Left lung (tissue), 10 donors: ENCODE data around the gene FCRL4. TPM values are rescaled to one million over a fixed set of nuclear protein-coding genes. Genes with fewer than 3 reads are reported as not detected.
A peak's percentile ranks its signal among the peaks of the same experiment; 100 is the strongest.

Experiments used
- ATAC-seq: fragments of 200-7000 bp; cut with Tn5 transposase; one replicate; pipeline ENCODE4 v1.9.1; 2020; ENCODE audit warnings: moderate library complexity
- DNase-seq, 4 donors: peaks; one replicate each; pipeline ENCODE4 v3.0.0-alpha.2; 2013 to 2020
- H3K27ac ChIP-seq, 2 donors: fragments of 200-600 bp; sonication (generic) in 1 of 2; one replicate each; pipeline versions ENCODE4 v1.5.0 to v1.8.0; 2020 to 2021
- H3K27me3 ChIP-seq, 2 donors: fragments of 200-600 bp; sonication (generic) in 1 of 2; one replicate each; pipeline versions ENCODE4 v1.5.0 to v1.8.0; 2020 to 2021
- H3K36me3 ChIP-seq, 2 donors: fragments of 200-600 bp; sonication (generic) in 1 of 2; one replicate each; pipeline versions ENCODE4 v1.5.0 to v1.8.0; 2020 to 2021
- H3K4me1 ChIP-seq, 2 donors: fragments of 200-600 bp; one replicate each; pipeline ENCODE4 v1.8.0; 2021
- H3K4me3 ChIP-seq, 2 donors: fragments of 200-600 bp; sonication (generic) in 1 of 2; one replicate each; pipeline versions ENCODE4 v1.5.0 to v1.8.0; 2020 to 2021; ENCODE audit warnings: mild to moderate bottlenecking in 1 of 2
- H3K9me3 ChIP-seq, 2 donors: fragments of 200-600 bp; sonication (generic) in 1 of 2; one replicate each; pipeline versions ENCODE4 v1.5.0 to v1.8.0; 2020 to 2021
- intact Hi-C, 2 donors: fragments of 100-400 bp; cut with DNase I; formaldehyde crosslinking; loops; one replicate each; pipeline versions ENCODE4 v1.11.2 to v1.14.2; 2022
- polyA plus RNA-seq, 6 donors: library from polyadenylated mRNA; unstranded; fragments of 120-200 nt; gene quantifications; one replicate each; pipeline ENCODE4 v1.2.1, GENCODE V29; 2013; ENCODE audit not compliant: insufficient read length in 6 of 6
- total RNA-seq, 2 donors: library from RNA; stranded (reverse); fragmentation: NEBNext Ultra II Directional; extraction: Animal tissue kit (Norgen Biotek cat#: 25700); gene quantifications; one replicate each; pipeline ENCODE4 v1.2.1, GENCODE V29; 2021
- TF ChIP-seq, protein P1 (sequence below), 2 donors: fragments of 200-600 bp; sonication (generic) in 1 of 2; IDR thresholded peaks; one replicate each; pipeline versions ENCODE4 v1.5.0 to v1.8.0; 2021; ENCODE audit warnings: antibody characterized with exemption in 2 of 2
- donor health status: DM: no; HTN: yes; CAD: no.
- donor health status: DM: no; HTN: no; CAD: no.

The FCRL4 gene
- total and polyA plus RNA-seq, 8 donors, result not detected

DNA sequence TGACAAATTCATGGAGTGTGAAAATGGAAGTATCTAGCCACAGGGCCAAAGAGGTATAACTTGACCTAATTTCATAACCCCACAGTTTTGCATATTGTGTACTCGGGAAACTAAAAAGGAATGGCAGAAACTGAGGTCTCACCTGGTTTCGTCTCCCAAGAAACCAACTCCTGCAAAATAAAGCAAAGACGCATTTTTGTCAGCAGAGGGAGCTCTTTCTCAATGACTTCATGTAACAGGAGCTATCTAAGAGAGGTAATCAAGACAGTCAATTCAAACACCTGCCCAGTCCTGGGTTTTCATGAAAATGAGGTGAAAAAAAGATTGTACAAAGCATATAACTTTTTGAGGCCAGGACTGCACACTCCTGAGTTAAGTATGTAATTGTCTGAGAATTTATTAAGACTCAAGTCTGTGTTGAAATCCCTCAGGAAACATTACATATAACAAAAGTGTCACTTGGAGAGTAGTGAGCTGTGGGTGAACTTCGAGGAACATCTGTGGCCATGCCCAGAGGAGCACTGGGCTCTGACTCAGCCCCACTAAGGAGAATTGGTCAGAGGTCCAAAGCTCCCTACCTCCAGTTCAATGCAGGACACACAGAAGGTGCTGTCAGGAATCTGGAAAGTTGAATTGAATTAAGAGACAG, 17.6 kb downstream of the FCRL4 start:
- H3K27ac ChIP-seq, result no peak overlapping the region
- peaks cover 0 to 20% of the 10 kb centered on the region in 2 donors for H3K27me3 ChIP-seq
- no peaks in the 10 kb centered on the region for H3K4me1 ChIP-seq
- intact Hi-C loops, result no loop called here
- peaks cover 0 to 5% of the 10 kb centered on the region in 2 donors for H3K9me3 ChIP-seq
- ATAC-seq (peak; percentile 84), DNase-seq (peak in 2 of 4 donors; percentile 28 to 57)
- H3K36me3 ChIP-seq, result no peaks in the 10 kb centered on the region
- TF ChIP-seq, protein P1, sequence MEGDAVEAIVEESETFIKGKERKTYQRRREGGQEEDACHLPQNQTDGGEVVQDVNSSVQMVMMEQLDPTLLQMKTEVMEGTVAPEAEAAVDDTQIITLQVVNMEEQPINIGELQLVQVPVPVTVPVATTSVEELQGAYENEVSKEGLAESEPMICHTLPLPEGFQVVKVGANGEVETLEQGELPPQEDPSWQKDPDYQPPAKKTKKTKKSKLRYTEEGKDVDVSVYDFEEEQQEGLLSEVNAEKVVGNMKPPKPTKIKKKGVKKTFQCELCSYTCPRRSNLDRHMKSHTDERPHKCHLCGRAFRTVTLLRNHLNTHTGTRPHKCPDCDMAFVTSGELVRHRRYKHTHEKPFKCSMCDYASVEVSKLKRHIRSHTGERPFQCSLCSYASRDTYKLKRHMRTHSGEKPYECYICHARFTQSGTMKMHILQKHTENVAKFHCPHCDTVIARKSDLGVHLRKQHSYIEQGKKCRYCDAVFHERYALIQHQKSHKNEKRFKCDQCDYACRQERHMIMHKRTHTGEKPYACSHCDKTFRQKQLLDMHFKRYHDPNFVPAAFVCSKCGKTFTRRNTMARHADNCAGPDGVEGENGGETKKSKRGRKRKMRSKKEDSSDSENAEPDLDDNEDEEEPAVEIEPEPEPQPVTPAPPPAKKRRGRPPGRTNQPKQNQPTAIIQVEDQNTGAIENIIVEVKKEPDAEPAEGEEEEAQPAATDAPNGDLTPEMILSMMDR (IDR thresholded peaks at IDR 0.05), result peak; percentile 65 to 76
- H3K4me3 ChIP-seq, result no peak overlapping the region

DNA sequence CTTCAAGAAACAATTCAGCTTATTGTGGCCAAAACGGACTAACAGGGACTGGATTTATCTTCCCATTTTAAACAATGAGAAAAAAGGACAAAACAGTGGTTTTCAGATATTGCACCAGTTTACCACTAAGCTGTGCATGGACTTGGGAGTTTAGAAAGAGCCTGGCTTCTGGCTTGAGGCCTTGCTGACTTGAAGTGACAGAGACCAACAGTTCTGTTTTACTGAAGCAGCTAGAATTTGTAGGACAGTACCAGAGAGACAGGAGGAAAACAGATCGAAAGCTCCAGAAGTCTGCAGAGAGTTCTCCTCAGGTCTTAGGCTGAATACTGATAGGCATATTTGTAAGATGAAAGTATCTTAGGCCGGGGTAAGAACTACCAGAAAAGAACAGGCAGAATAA, 20.5 kb downstream of the FCRL4 start:
- peaks cover 0 to 6% of the 10 kb centered on the region in 2 donors for H3K27me3 ChIP-seq
- H3K36me3 ChIP-seq, result no peaks in the 10 kb centered on the region
- H3K9me3 ChIP-seq, result no peaks in the 10 kb centered on the region
- no peak overlapping the region for H3K27ac ChIP-seq
- no peak overlapping the region for H3K4me3 ChIP-seq
- ATAC-seq (no peak), DNase-seq (no peak)
- TF ChIP-seq, protein P1 (IDR thresholded peaks at IDR 0.05), result no peak
- no peaks in the 10 kb centered on the region for H3K4me1 ChIP-seq
- intact Hi-C loops, result no loop called here

DNA sequence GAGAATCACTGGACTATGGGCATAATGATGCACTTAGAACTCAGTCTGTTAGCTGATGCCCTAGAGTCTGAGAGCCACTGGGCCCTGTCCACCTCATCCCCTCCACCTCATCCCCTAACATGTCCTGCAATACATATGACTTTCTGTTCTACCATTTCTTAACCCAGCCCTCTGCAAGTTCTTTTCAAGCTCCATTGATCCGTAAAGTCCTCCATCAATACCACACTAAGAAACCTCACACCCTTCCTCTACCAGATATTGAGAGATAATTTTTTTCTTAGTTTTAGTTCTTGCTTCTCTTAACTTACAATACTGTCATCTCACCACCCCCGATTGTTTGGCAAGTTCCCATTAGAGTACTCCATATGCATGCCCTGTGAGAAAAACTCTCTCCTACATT, 22.1 kb downstream of the FCRL4 start:
- DNase-seq, result no peak
- Histone ChIP-seq H3K9me3 (no peaks in the 10 kb centered on the region), H3K36me3 (no peaks in the 10 kb centered on the region), H3K4me1 (no peaks in the 10 kb centered on the region), H3K27me3 (peaks cover 0 to 6% of the 10 kb centered on the region in 2 donors), H3K27ac (no peak overlapping the region), H3K4me3 (no peak overlapping the region)
- intact Hi-C loops, result no loop called here
- TF ChIP-seq, protein P1 (IDR thresholded peaks at IDR 0.05), result no peak
- no peak for ATAC-seq

DNA sequence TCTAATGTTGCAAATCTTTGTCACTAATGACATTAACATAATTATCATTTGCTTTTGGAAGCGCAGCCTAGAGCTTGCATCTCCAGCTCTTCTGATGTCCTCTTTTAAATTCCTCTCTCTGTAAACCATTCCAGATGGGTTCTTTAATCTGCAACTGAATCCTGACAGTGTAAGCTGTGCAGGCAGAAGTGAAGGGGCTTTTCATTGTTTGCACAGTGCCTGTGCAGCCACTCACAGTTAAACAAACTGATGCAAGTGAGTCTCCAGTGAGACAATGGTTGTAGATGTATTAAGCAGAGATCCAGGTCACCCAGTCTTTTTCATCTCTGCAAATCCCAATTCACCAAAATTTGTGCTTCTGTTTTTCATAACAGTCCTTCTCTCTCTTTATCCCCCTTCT, 23.0 kb downstream of the FCRL4 start:
- no peaks in the 10 kb centered on the region for H3K9me3 ChIP-seq
- no peaks in the 10 kb centered on the region for H3K36me3 ChIP-seq
- H3K27me3 ChIP-seq, result peaks cover 0 to 6% of the 10 kb centered on the region in 2 donors
- no peak for ATAC-seq
- intact Hi-C loops, result no loop called here
- no peak for DNase-seq
- no peaks in the 10 kb centered on the region for H3K4me1 ChIP-seq
- TF ChIP-seq, protein P1 (IDR thresholded peaks at IDR 0.05), result no peak
- no peak overlapping the region for H3K4me3 ChIP-seq
- no peak overlapping the region for H3K27ac ChIP-seq

DNA sequence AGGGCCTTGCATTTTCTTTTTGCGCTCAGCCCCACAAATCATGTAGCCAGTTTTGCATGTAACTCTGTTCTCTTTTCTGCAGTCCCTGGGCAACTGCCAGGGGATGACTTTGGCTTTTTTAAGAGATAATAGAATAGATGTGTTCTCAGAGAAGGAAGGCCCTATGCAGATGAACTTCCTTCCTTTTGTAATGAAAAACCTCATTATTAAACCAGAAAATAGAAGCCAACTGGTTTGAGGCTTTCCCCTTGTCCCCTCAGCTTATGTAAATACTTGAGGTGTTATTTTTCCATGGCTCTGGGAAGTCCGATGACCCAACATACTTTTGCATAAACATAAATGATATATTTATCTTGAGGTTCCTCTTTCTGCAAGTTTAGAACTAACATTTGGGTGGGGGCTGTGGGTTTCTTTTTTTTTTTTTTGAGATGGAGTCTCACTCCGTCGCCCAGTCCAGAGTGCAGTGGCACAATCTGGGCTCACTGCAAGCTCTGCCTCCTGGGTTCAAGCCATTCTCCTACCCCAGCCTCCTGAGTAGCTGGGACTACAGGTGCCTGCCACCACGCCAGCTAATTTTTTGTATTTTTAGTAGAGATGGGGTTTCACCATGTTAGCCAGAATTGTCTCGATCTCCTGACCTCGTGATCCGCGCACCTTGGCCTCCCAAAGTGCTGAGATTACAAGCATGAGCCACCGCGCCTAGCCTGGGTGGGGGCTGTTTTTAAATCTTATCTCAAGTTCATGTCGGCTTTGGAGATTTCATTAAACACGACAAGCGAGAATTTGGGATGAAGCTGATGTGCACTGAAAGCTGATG, 31.2 kb downstream of the FCRL4 start:
- H3K4me1 ChIP-seq, result no peaks in the 10 kb centered on the region
- no peak overlapping the region for H3K27ac ChIP-seq
- no peaks in the 10 kb centered on the region for H3K9me3 ChIP-seq
- H3K36me3 ChIP-seq, result no peaks in the 10 kb centered on the region
- H3K4me3 ChIP-seq, result no peak overlapping the region
- intact Hi-C loops, result no loop called here
- ATAC-seq (no peak), DNase-seq (peak in 1 of 4 donors; percentile 3)
- TF ChIP-seq, protein P1 (IDR thresholded peaks at IDR 0.05), result no peak
- H3K27me3 ChIP-seq, result no peaks in the 10 kb centered on the region
